ENCODE measurements around the gene LHFPL6.

LHFPL6 gene

DNA sequence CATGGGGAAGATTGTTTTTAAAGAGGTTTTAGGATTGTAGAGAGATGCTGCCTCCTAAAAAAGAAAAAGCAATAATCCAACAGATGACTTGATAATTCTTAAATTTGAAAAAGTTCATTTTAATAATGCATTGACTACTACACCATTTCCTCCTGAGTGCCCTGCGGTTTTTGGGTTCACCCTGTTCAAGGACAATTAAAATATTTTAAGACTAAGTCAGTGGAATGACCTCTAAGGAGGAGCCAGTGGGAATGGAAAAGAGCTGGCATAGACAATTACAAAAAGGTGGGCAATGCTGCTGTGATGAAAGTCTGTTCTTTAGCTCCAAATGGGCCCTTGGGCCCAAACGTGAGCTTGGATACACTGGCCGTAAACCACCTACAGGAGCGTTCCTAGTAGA lies 217.8 kb downstream of the LHFPL6 start:
- no peak overlapping the region for H3K27ac ChIP-seq (ENCODE audit: low read depth, low read length, poor library complexity, severe bottlenecking)

DNA sequence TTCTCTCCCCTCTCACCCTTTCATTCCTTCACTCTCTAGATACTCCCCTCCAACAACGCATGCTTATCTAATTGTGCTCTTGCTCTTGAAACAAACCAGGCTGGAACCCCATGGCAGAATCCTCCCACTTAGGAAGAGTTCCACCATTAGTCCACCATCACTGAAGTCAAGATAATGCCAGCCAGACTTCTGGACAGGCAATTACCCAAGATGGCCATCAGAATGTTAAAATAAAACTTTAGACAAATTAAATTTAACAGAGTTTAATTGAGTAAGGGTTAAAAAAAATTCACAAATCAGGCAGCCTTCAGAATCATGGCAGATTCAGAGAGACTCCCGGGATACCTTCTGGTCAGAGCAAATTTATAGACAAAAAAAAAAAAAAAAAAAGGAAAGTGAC lies 221.5 kb downstream of the LHFPL6 start:
- Histone ChIP-seq H3K27me3 (ENCODE audit: insufficient read depth, low read length) (no peaks in the 10 kb centered on the region), H3F3A (ENCODE audit: insufficient read depth, low read length) (no peaks in the 10 kb centered on the region), H3K27ac (ENCODE audit: low read depth, low read length, poor library complexity, severe bottlenecking) (no peak overlapping the region), H3K4me1 (ENCODE audit: insufficient read depth, low read length, severe bottlenecking) (no peaks in the 10 kb centered on the region), H3K9me2 (ENCODE audit: low read depth, low read length) (no peaks in the 10 kb centered on the region), H4K20me1 (ENCODE audit: insufficient read depth, low read length) (no peaks in the 10 kb centered on the region), H3K9me3 (ENCODE audit: low read length) (no peaks in the 10 kb centered on the region), H2AFZ (ENCODE audit: low read length) (no peak overlapping the region), H3K36me3 (ENCODE audit: insufficient read depth, low read length) (no peaks in the 10 kb centered on the region), H3K4me2 (ENCODE audit: low read length) (no peak overlapping the region), H3K4me3 (ENCODE audit: low read depth, low read length, poor library complexity, severe bottlenecking) (no peak overlapping the region), H3K9ac (ENCODE audit: low read length) (no peak overlapping the region), H3K79me2 (ENCODE audit: insufficient read depth, low read length) (no peaks in the 10 kb centered on the region)
- no peak for TF ChIP-seq EZH2 (IDR thresholded peaks at IDR 0.05; ENCODE audit: borderline replicate concordance, low read length)
- TF ChIP-seq, protein P1, sequence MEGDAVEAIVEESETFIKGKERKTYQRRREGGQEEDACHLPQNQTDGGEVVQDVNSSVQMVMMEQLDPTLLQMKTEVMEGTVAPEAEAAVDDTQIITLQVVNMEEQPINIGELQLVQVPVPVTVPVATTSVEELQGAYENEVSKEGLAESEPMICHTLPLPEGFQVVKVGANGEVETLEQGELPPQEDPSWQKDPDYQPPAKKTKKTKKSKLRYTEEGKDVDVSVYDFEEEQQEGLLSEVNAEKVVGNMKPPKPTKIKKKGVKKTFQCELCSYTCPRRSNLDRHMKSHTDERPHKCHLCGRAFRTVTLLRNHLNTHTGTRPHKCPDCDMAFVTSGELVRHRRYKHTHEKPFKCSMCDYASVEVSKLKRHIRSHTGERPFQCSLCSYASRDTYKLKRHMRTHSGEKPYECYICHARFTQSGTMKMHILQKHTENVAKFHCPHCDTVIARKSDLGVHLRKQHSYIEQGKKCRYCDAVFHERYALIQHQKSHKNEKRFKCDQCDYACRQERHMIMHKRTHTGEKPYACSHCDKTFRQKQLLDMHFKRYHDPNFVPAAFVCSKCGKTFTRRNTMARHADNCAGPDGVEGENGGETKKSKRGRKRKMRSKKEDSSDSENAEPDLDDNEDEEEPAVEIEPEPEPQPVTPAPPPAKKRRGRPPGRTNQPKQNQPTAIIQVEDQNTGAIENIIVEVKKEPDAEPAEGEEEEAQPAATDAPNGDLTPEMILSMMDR (IDR thresholded peaks at IDR 0.05; ENCODE audit: low read length), result no peak

More for the DNA sequence above, 217.8 kb downstream of the LHFPL6 start:
- H3F3A ChIP-seq (ENCODE audit: insufficient read depth, low read length), result no peaks in the 10 kb centered on the region
- no peak overlapping the region for H2AFZ ChIP-seq (ENCODE audit: low read length)
- no peaks in the 10 kb centered on the region for H3K4me1 ChIP-seq (ENCODE audit: insufficient read depth, low read length, severe bottlenecking)
- H3K4me2 ChIP-seq (ENCODE audit: low read length), result no peak overlapping the region
- TF ChIP-seq, protein P1 (IDR thresholded peaks at IDR 0.05; ENCODE audit: low read length), result no peak
- TF ChIP-seq EZH2 (IDR thresholded peaks at IDR 0.05; ENCODE audit: borderline replicate concordance, low read length), result no peak
- H3K36me3 ChIP-seq (ENCODE audit: insufficient read depth, low read length), result no peaks in the 10 kb centered on the region
- no peaks in the 10 kb centered on the region for H3K9me3 ChIP-seq (ENCODE audit: low read length)
- no peak overlapping the region for H3K4me3 ChIP-seq (ENCODE audit: low read depth, low read length, poor library complexity, severe bottlenecking)
- no peaks in the 10 kb centered on the region for H3K27me3 ChIP-seq (ENCODE audit: insufficient read depth, low read length)
- H3K9ac ChIP-seq (ENCODE audit: low read length), result no peak overlapping the region
- no peaks in the 10 kb centered on the region for H3K79me2 ChIP-seq (ENCODE audit: insufficient read depth, low read length)
- H3K9me2 ChIP-seq (ENCODE audit: low read depth, low read length), result no peaks in the 10 kb centered on the region
- no peaks in the 10 kb centered on the region for H4K20me1 ChIP-seq (ENCODE audit: insufficient read depth, low read length)

GRCh38 chr13:39379667-39380655 lies 223.0 kb downstream of the LHFPL6 start:
- H3K4me3 ChIP-seq (ENCODE audit: low read depth, low read length, poor library complexity, severe bottlenecking), result no peak overlapping the region
- no peaks in the 10 kb centered on the region for H3K4me1 ChIP-seq (ENCODE audit: insufficient read depth, low read length, severe bottlenecking)
- no peak overlapping the region for H3K27ac ChIP-seq (ENCODE audit: low read depth, low read length, poor library complexity, severe bottlenecking)
- H3K79me2 ChIP-seq (ENCODE audit: insufficient read depth, low read length), result no peaks in the 10 kb centered on the region
- TF ChIP-seq, protein P1 (IDR thresholded peaks at IDR 0.05; ENCODE audit: low read length), result no peak
- H4K20me1 ChIP-seq (ENCODE audit: insufficient read depth, low read length), result no peaks in the 10 kb centered on the region
- no peaks in the 10 kb centered on the region for H3K9me2 ChIP-seq (ENCODE audit: low read depth, low read length)
- no peaks in the 10 kb centered on the region for H3K27me3 ChIP-seq (ENCODE audit: insufficient read depth, low read length)
- no peak overlapping the region for H2AFZ ChIP-seq (ENCODE audit: low read length)
- no peaks in the 10 kb centered on the region for H3F3A ChIP-seq (ENCODE audit: insufficient read depth, low read length)
- no peak overlapping the region for H3K4me2 ChIP-seq (ENCODE audit: low read length)
- no peak overlapping the region for H3K9ac ChIP-seq (ENCODE audit: low read length)
- no peaks in the 10 kb centered on the region for H3K9me3 ChIP-seq (ENCODE audit: low read length)
- H3K36me3 ChIP-seq (ENCODE audit: insufficient read depth, low read length), result no peaks in the 10 kb centered on the region

Data from OCI-LY1 (cell line).